Endothelial cell of umbilical vein (primary cell): ENCODE data around the gene DCPS. TPM values are rescaled to one million over a fixed set of nuclear protein-coding genes. Genes with fewer than 3 reads are reported as not detected.

Source experiments
- BruUV-seq: library from RNA; stranded (reverse); fragments of 400-500 nt; replicated peaks from 2 replicates; lab custom pipeline; 2021; lab: Mats Ljungman, UMichigan
- CTCF ChIA-PET: fragments of 300-600, 350-600 bp; sonication (Branson Sonifier 250); formaldehyde crosslinking; loops from one replicate; lab custom pipeline; 2021; ENCODE audit warnings: antibody characterized with exemption, inconsistent platforms; lab: Charles Lee
- POLR2A ChIA-PET: fragments of 300-600, 350-600 bp; sonication (Branson Sonifier 250); formaldehyde crosslinking; loops from one replicate; lab custom pipeline; 2021; ENCODE audit warnings: antibody characterized with exemption, inconsistent platforms; lab: Charles Lee
- DNase-seq: peaks from one replicate; pipeline ENCODE4 v3.0.0-alpha.2; 2011; ENCODE audit warnings: low read depth, low spot score
- FAIRE-seq: peaks from 2 replicates; lab custom pipeline; 2011; peaks lifted over from hg19 to GRCh38; lab: Jason Lieb, UNC
- H2AFZ ChIP-seq: 2 replicates; pipeline ENCODE4 v1.6.0; 2012; ENCODE audit warnings: low read depth, low read length, control low read depth, inconsistent platforms
- H3K27ac ChIP-seq: 2 replicates; pipeline ENCODE4 v1.5.1; 2011; ENCODE audit warnings: low read depth, mild to moderate bottlenecking, control low read depth, low read length, moderate library complexity; ENCODE audit not compliant: insufficient read depth
- H3K27me3 ChIP-seq, 2 experiments: 2 replicates each; pipeline versions ENCODE4 v1.6.0 to v1.6.1; 2011; ENCODE audit warnings: low read length in 2 of 2, mixed read lengths in 1 of 2; ENCODE audit not compliant: control insufficient read depth in 2 of 2, insufficient read depth in 2 of 2
- H3K36me3 ChIP-seq, 2 experiments: 2 replicates in 1 of 2; 3 replicates in 1 of 2; pipeline ENCODE4 v1.5.1; 2011; ENCODE audit warnings: low read length in 2 of 2, mild to moderate bottlenecking in 1 of 2, moderate library complexity in 1 of 2; ENCODE audit not compliant: control insufficient read depth in 2 of 2, insufficient read depth in 2 of 2; ENCODE audit errors: extremely low read depth in 1 of 2
- H3K4me1 ChIP-seq: 3 replicates; pipeline ENCODE4 v1.5.1; 2011; ENCODE audit warnings: mild to moderate bottlenecking, low read length; ENCODE audit not compliant: control insufficient read depth, insufficient read depth; ENCODE audit errors: extremely low read depth
- H3K4me2 ChIP-seq: 2 replicates; pipeline ENCODE4 v1.6.1; 2011; ENCODE audit warnings: low read length, control low read depth, mixed read lengths; ENCODE audit not compliant: insufficient read depth
- H3K4me3 ChIP-seq, 3 experiments: fragments of 200-600 bp in 1 of 3; sonication (generic), shearing (Covaris generic) in 1 of 3; replicated peaks in 1 of 3; 2 replicates each; pipeline ENCODE4 v1.5.1; 2011 to 2016; ENCODE audit warnings: control low read depth in 3 of 3, low read length in 3 of 3, mild to moderate bottlenecking in 2 of 3, inconsistent platforms in 1 of 3, low read depth in 1 of 3, moderate library complexity in 1 of 3; ENCODE audit not compliant: insufficient read depth in 1 of 3
- H3K79me2 ChIP-seq: 2 replicates; pipeline ENCODE4 v1.6.0; 2012; ENCODE audit warnings: low read length, inconsistent platforms; ENCODE audit not compliant: control insufficient read depth, insufficient read depth
- H3K9ac ChIP-seq: replicated peaks from 2 replicates; pipeline ENCODE3; 2011; ENCODE audit warnings: low read length, control low read depth; ENCODE audit not compliant: insufficient read depth; ENCODE audit errors: extremely low read depth
- H3K9me1 ChIP-seq: replicated peaks from 3 replicates; pipeline ENCODE4 v1.6.0; 2011; ENCODE audit warnings: mild to moderate bottlenecking, low read length; ENCODE audit not compliant: control insufficient read depth, insufficient read depth; ENCODE audit errors: extremely low read depth
- H3K9me3 ChIP-seq: replicated peaks from 2 replicates; pipeline ENCODE4 v1.5.1; 2012; ENCODE audit warnings: low read length, inconsistent platforms; ENCODE audit not compliant: control insufficient read depth, insufficient read depth
- H4K20me1 ChIP-seq: replicated peaks from 2 replicates; pipeline ENCODE3; 2011; ENCODE audit warnings: mild to moderate bottlenecking, low read length; ENCODE audit not compliant: control insufficient read depth, insufficient read depth; ENCODE audit errors: extremely low read depth
- CTCF ChIP-seq, 2 donors: IDR thresholded peaks; 1 replicate in 1 of 2; 2 replicates in 1 of 2; pipeline ENCODE4 v1.5.1; 2011; ENCODE audit warnings: low read length in 2 of 2, mild to moderate bottlenecking in 2 of 2, moderate library complexity in 2 of 2, control low read depth in 1 of 2, inconsistent platforms in 1 of 2, low read depth in 1 of 2; ENCODE audit not compliant: insufficient read depth in 1 of 2; ENCODE audit errors: extremely low read depth in 1 of 2
- EZH2 ChIP-seq: IDR thresholded peaks from 2 replicates; pipeline ENCODE4 v1.6.1; 2012; ENCODE audit warnings: borderline replicate concordance, low read depth, mild to moderate bottlenecking, moderate library complexity, low read length, inconsistent platforms; ENCODE audit not compliant: severe bottlenecking
- FOS ChIP-seq: IDR thresholded peaks from 2 replicates; pipeline ENCODE4 v1.6.1; 2011; ENCODE audit warnings: mild to moderate bottlenecking, low read length, moderate library complexity, borderline replicate concordance; ENCODE audit not compliant: insufficient read depth
- GATA2 ChIP-seq: IDR thresholded peaks from 2 replicates; pipeline ENCODE4 v1.7.0; 2011; ENCODE audit warnings: low read depth, mild to moderate bottlenecking, moderate library complexity, mixed read lengths, low read length; ENCODE audit not compliant: insufficient read length, insufficient read depth
- JUN ChIP-seq: IDR thresholded peaks from 2 replicates; pipeline ENCODE4 v1.6.1; 2011; ENCODE audit warnings: borderline replicate concordance, low read depth; ENCODE audit not compliant: insufficient read length, insufficient read depth
- MAX ChIP-seq: IDR thresholded peaks from 2 replicates; pipeline ENCODE4 v1.6.1; 2011; ENCODE audit not compliant: insufficient read depth, insufficient read length
- MYC ChIP-seq: IDR thresholded peaks from one replicate; pipeline ENCODE4 v1.6.1; 2011; ENCODE audit warnings: mild to moderate bottlenecking, low read depth, low read length
- POLR2A ChIP-seq: IDR thresholded peaks from 2 replicates; pipeline ENCODE4 v1.6.1; 2012; ENCODE audit warnings: low read depth, mild to moderate bottlenecking, control low read depth, low read length
- POLR2AphosphoS5 ChIP-seq: IDR thresholded peaks from 2 replicates; pipeline ENCODE4 v1.6.1; 2012; ENCODE audit warnings: low read depth, mild to moderate bottlenecking, control low read depth, low read length, moderate library complexity; ENCODE audit not compliant: insufficient read depth
- dilution Hi-C: fragments of 300-500 bp; cut with MboI; formaldehyde crosslinking; loops from one replicate; pipeline ENCODE4 v1.15.0; 2019; ENCODE audit warnings: low sequenced_read_pairs; ENCODE audit not compliant: extremely low pct_ligation_motif_present
- intact Hi-C: fragments of 100-400 bp; cut with micrococcal nuclease; formaldehyde crosslinking; loops from one replicate; pipeline ENCODE4 v1.10.0; 2022
- polyA plus RNA-seq, 4 experiments: library from polyadenylated mRNA; depleted of rRNA in 3 of 4; stranded (reverse) in 3 of 4; unstranded in 1 of 4; fragments of >200 nt; gene quantifications; 2 replicates each; pipeline versions ENCODE4 v1.2.1 to v1.2.3, GENCODE V29; 2011 to 2012; ENCODE audit warnings: missing spikeins in 1 of 4
- total RNA-seq: library from RNA; stranded (reverse); gene quantifications from 2 replicates; pipeline ENCODE4 v1.2.3, GENCODE V29; 2021

The DCPS gene
- total and polyA plus RNA-seq, 2 donors (not counting 3 experiments of a cell fraction or from before 2014, with no cell fraction given): 19.6 to 36.0 TPM

DNA sequence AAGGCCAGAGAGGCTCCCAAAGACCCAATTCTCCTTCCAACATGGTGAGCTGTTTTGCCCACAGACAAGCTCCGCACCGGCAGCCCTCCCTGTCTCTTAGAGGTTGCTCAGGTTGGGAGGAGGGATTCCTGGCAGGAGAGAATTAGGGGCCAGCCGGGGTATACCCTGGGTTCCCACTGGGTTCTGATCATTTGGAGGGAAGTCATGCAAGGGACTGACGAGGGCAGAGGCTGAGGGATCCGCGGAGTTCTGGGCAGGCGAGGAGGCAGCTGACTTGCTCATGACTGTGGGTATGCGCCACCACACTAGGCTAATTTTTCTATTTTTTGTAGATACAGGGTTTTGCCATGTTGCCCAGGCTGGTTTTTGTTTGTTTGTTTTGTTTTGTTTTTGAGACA is 56.2 kb downstream of the DCPS start:
- no peaks in the 10 kb centered on the region for H3K36me3 ChIP-seq
- no TSS peak for BruUV-seq
- H3K9ac ChIP-seq: no peak overlapping the region
- no peak overlapping the region for H2AFZ ChIP-seq
- dilution Hi-C loops: no loop called here
- no peak overlapping the region for H3K27ac ChIP-seq
- TF ChIP-seq MYC (no peak), GATA2 (no peak), EZH2 (no peak), CTCF (IDR thresholded peaks at IDR 0.05; ENCODE audit: extremely low read depth in 1 of 2, insufficient read depth in 1 of 2, low read depth in 1 of 2, low read length in 2 of 2) (no peak), JUN (no peak), POLR2AphosphoS5 (no peak), POLR2A (no peak), MAX (no peak), FOS (no peak)
- no peak for FAIRE-seq
- intact Hi-C loops: no loop called here
- peaks cover 6% of the 10 kb centered on the region for H3K4me1 ChIP-seq
- no peak overlapping the region for H3K4me2 ChIP-seq
- DNase-seq: no peak
- H3K9me3 ChIP-seq: no peaks in the 10 kb centered on the region
- ChIA-PET CTCF (interaction anchor here (0.9 to 3.1 kb wide), 3 partner anchors 25 to 49 kb away, joined by 3 to 14 read pairs (median 3); no protein-coding TSS in a partner anchor), POLR2A (no interaction called here)
- no peaks in the 10 kb centered on the region for H3K9me1 ChIP-seq
- H3K4me3 ChIP-seq: no peak overlapping the region
- no peaks in the 10 kb centered on the region for H4K20me1 ChIP-seq
- H3K79me2 ChIP-seq: peaks cover 2% of the 10 kb centered on the region
- H3K27me3 ChIP-seq: no peaks in the 10 kb centered on the region
